ENCODE data around the gene C12orf57. TPM values are rescaled to one million over a fixed set of nuclear protein-coding genes. Genes with fewer than 3 reads are reported as not detected.
A peak's percentile ranks its signal among the peaks of the same experiment; 100 is the strongest.
"Not testable (repeated sequence)": the region's sequence is repeated elsewhere in the genome, so short reads cannot be mapped to it uniquely, and the experiment has no call there.

Gene C12orf57
- polyA plus RNA-seq (ENCODE audit: insufficient read length in 12 of 12) = 100 to 1,000 TPM in 11 of 12 donors, not detected in 1; 107 to 185 (median 136) TPM
- long read RNA-seq, donor 1, transcript C12orf57-201 (3 exons, 560 nt) = major isoform, 128 of 179 reads
- long read RNA-seq, donor 1, transcript C12orf57-202 (3 exons, 662 nt) = minor isoform, 35 of 179 reads
- long read RNA-seq, donor 1, partial matches to known transcripts = 14 of 179 reads
- long read RNA-seq, donor 1, other reads (novel, unspliced or antisense) = 0 of 179 reads
- long read RNA-seq, donor 2, transcript C12orf57-202 (3 exons, 662 nt) = minor isoform, 9 of 118 reads
- long read RNA-seq, donor 2, transcript C12orf57-201 (3 exons, 560 nt) = major isoform, 91 of 118 reads
- long read RNA-seq, donor 2, partial matches to known transcripts = 14 of 118 reads
- long read RNA-seq, donor 2, other reads (novel, unspliced or antisense) = 0 of 118 reads
- long read RNA-seq, donor 3, transcript C12orf57-202 (3 exons, 662 nt) = minor isoform, 12 of 71 reads
- long read RNA-seq, donor 3, transcript C12orf57-201 (3 exons, 560 nt) = major isoform, 58 of 71 reads
- long read RNA-seq, donor 3, partial matches to known transcripts = 0 of 71 reads
- long read RNA-seq, donor 3, other reads (novel, unspliced or antisense) = 0 of 71 reads
- long read RNA-seq, donor 4, transcript C12orf57-201 (3 exons, 560 nt) = major isoform, 54 of 61 reads
- long read RNA-seq, donor 4, transcript C12orf57-202 (3 exons, 662 nt) = minor isoform, 7 of 61 reads
- long read RNA-seq, donor 4, partial matches to known transcripts = 0 of 61 reads
- long read RNA-seq, donor 4, other reads (novel, unspliced or antisense) = 0 of 61 reads
- long read RNA-seq, donor 5 = 0 reads
- long read RNA-seq, donor 6, transcript C12orf57-202 (3 exons, 662 nt) = minor isoform, 9 of 74 reads
- long read RNA-seq, donor 6, transcript C12orf57-201 (3 exons, 560 nt) = major isoform, 54 of 74 reads
- long read RNA-seq, donor 6, partial matches to known transcripts = 11 of 74 reads
- long read RNA-seq, donor 6, other reads (novel, unspliced or antisense) = 0 of 74 reads
- long read RNA-seq, donor 7, transcript C12orf57-202 (3 exons, 662 nt) = minor isoform, 8 of 85 reads
- long read RNA-seq, donor 7, transcript C12orf57-201 (3 exons, 560 nt) = major isoform, 75 of 85 reads
- long read RNA-seq, donor 7, partial matches to known transcripts = 0 of 85 reads
- long read RNA-seq, donor 7, other reads (novel, unspliced or antisense) = 0 of 85 reads
- long read RNA-seq, donor 8, transcript C12orf57-202 (3 exons, 662 nt) = minor isoform, 19 of 128 reads
- long read RNA-seq, donor 8, transcript C12orf57-201 (3 exons, 560 nt) = major isoform, 100 of 128 reads
- long read RNA-seq, donor 8, partial matches to known transcripts = 5 of 128 reads
- long read RNA-seq, donor 8, other reads (novel, unspliced or antisense) = 0 of 128 reads
- long read RNA-seq, donor 9, transcript C12orf57-201 (3 exons, 560 nt) = major isoform, 107 of 143 reads
- long read RNA-seq, donor 9, transcript C12orf57-202 (3 exons, 662 nt) = minor isoform, 19 of 143 reads
- long read RNA-seq, donor 9, partial matches to known transcripts = 11 of 143 reads
- long read RNA-seq, donor 9, other reads (novel, unspliced or antisense) = 0 of 143 reads
- long read RNA-seq, donor 10, transcript C12orf57-201 (3 exons, 560 nt) = major isoform, 107 of 122 reads
- long read RNA-seq, donor 10, transcript C12orf57-202 (3 exons, 662 nt) = minor isoform, 11 of 122 reads
- long read RNA-seq, donor 10, partial matches to known transcripts = 0 of 122 reads
- long read RNA-seq, donor 10, other reads (novel, unspliced or antisense) = 0 of 122 reads
- long read RNA-seq, donor 11, transcript C12orf57-202 (3 exons, 662 nt) = minor isoform, 14 of 136 reads
- long read RNA-seq, donor 11, transcript C12orf57-201 (3 exons, 560 nt) = major isoform, 111 of 136 reads
- long read RNA-seq, donor 11, partial matches to known transcripts = 7 of 136 reads
- long read RNA-seq, donor 11, other reads (novel, unspliced or antisense) = 0 of 136 reads

- DNase-seq = peak; percentile 92
Measured at GRCh38 chr12:6943722-6944380, at the start of gene C12orf57, which contains the start of gene RNU7-1. Gene C12orf57, plus strand, starts transcription at chr12:6944022. Its CDS starts 100 bp downstream, at chr12:6944122. Gene RNU7-1, plus strand, starts transcription at chr12:6943816.

- DNase-seq = no peak
Measured at GRCh38 chr12:6894321-6894720, 49.5 kb upstream of the C12orf57 start.

- DNase-seq = no peak
Measured at GRCh38 chr12:6896846-6897435, 46.9 kb upstream of the C12orf57 start.

- DNase-seq = no peak
Measured at GRCh38 chr12:6899427-6899826, 44.4 kb upstream of the C12orf57 start.

- peak; percentile 36 for DNase-seq
Measured at GRCh38 chr12:6899837-6900519, 43.8 kb upstream of the C12orf57 start.

GRCh38 chr12:6902448-6902847 lies 41.4 kb upstream of the C12orf57 start:
- DNase-seq = no peak

- DNase-seq = no peak
Measured at GRCh38 chr12:6903722-6904121, 40.1 kb upstream of the C12orf57 start.

GRCh38 chr12:6904280-6905276 lies 39.2 kb upstream of the C12orf57 start, which contains the start of gene LRRC23:
Gene LRRC23, plus strand, starts transcription at chr12:6904822. Its CDS starts 812 bp downstream, at chr12:6905634.
- DNase-seq = peak; percentile 98

GRCh38 chr12:6905414-6906040 lies 38.3 kb upstream of the C12orf57 start:
- no peak for DNase-seq

GRCh38 chr12:6908141-6908540 lies 35.7 kb upstream of the C12orf57 start:
- not testable (repeated sequence) for DNase-seq

GRCh38 chr12:6909421-6910145 lies 34.2 kb upstream of the C12orf57 start:
- no peak for DNase-seq

GRCh38 chr12:6912164-6912935 lies 31.5 kb upstream of the C12orf57 start:
- DNase-seq = no peak

- DNase-seq = peak; percentile 58
Measured at GRCh38 chr12:6914246-6914946, 29.4 kb upstream of the C12orf57 start, which contains the start of gene ENO2. Gene ENO2, plus strand, starts transcription at chr12:6914580. Its CDS starts 1,253 bp downstream, at chr12:6915833.

Data from muscle of arm (tissue), 14 donors.